ENCODE data around the gene IGFBP5. TPM values are rescaled to one million over a fixed set of nuclear protein-coding genes. Genes with fewer than 3 reads are reported as not detected.
A peak's percentile ranks its signal among the peaks of the same experiment; 100 is the strongest.

The IGFBP5 gene
- total RNA-seq, 2 donors from 2014 or later = 162 to 319 TPM

GRCh38 chr2:216715402-216715974, 20.1 kb upstream of the IGFBP5 start:
- H3K27ac ChIP-seq = no peak overlapping the region
- H3K4me3 ChIP-seq = no peak overlapping the region
- no peaks in the 10 kb centered on the region for H3K4me1 ChIP-seq (replicated peaks)
- intact Hi-C loops (cut with DNase I) = no loop called here
- no peaks in the 10 kb centered on the region for H3K36me3 ChIP-seq
- 61% methylated on average over 14 of the region's 14 CpGs for WGBS
- H3K9me3 ChIP-seq = no peaks in the 10 kb centered on the region
- no peak for DNase-seq (ENCODE audit: low spot score)
- no peak for TF ChIP-seq POLR2A (IDR thresholded peaks at IDR 0.05)
- no peak for TF ChIP-seq CTCF (IDR thresholded peaks at IDR 0.05)
- TF ChIP-seq POLR2AphosphoS5 (IDR thresholded peaks at IDR 0.05) = no peak
- H3K27me3 ChIP-seq (replicated peaks; ENCODE audit: insufficient read depth) = no peaks in the 10 kb centered on the region

GRCh38 chr2:216714376-216714775, 19.0 kb upstream of the IGFBP5 start:
- DNase-seq (ENCODE audit: low spot score) = no peak
- WGBS = 89% methylated on average over 3 of the region's 3 CpGs
- no peak overlapping the region for H3K4me3 ChIP-seq
- H3K4me1 ChIP-seq (replicated peaks) = no peaks in the 10 kb centered on the region
- no peaks in the 10 kb centered on the region for H3K9me3 ChIP-seq
- TF ChIP-seq CTCF (IDR thresholded peaks at IDR 0.05) (no peak), POLR2AphosphoS5 (IDR thresholded peaks at IDR 0.05) (no peak), POLR2A (IDR thresholded peaks at IDR 0.05) (no peak)
- no peaks in the 10 kb centered on the region for H3K27me3 ChIP-seq (replicated peaks; ENCODE audit: insufficient read depth)
- intact Hi-C loops (cut with DNase I) = no loop called here
- H3K36me3 ChIP-seq = no peaks in the 10 kb centered on the region
- no peak overlapping the region for H3K27ac ChIP-seq

- H3K9me3 ChIP-seq = no peaks in the 10 kb centered on the region
- H3K27me3 ChIP-seq (replicated peaks; ENCODE audit: insufficient read depth) = no peaks in the 10 kb centered on the region
- WGBS = 40% methylated on average over 8 of the region's 8 CpGs
- no peak overlapping the region for H3K4me3 ChIP-seq
- peak; percentile 62 for DNase-seq (ENCODE audit: low spot score)
- H3K4me1 ChIP-seq (replicated peaks) = no peaks in the 10 kb centered on the region
- H3K36me3 ChIP-seq = no peaks in the 10 kb centered on the region
- TF ChIP-seq POLR2AphosphoS5 (IDR thresholded peaks at IDR 0.05) (no peak), CTCF (IDR thresholded peaks at IDR 0.05) (no peak), POLR2A (IDR thresholded peaks at IDR 0.05) (no peak)
- intact Hi-C loops (cut with DNase I) = no loop called here
- H3K27ac ChIP-seq = no peak overlapping the region
Measured at GRCh38 chr2:216713691-216714336, 18.5 kb upstream of the IGFBP5 start.

DNA sequence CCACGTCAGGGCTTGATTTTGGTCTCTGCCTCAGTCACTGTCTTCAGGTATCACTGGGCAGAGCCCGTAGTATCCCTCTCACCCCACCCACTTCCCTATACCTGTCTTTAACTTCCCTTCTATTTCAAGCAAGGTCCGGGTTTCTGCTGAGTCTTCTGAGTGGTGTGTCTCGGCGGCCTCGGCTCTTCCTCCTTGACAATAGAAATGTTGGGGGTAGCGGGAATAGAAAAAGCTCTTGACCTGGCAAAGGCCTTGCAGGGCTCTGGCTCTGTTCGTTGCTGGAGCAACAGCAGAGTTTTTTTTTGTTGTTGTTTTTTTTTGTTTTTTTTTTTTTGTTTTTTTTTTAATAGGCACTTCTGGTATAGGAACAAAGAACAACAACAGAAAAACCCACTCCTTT, 16.0 kb upstream of the IGFBP5 start:
- WGBS = 79% methylated on average over 8 of the region's 8 CpGs

More for the DNA sequence above, 16.0 kb upstream of the IGFBP5 start:
- Histone ChIP-seq H3K9me3 (no peaks in the 10 kb centered on the region), H3K4me3 (no peak overlapping the region), H3K36me3 (no peaks in the 10 kb centered on the region), H3K27me3 (replicated peaks; ENCODE audit: insufficient read depth) (no peaks in the 10 kb centered on the region), H3K27ac (no peak overlapping the region), H3K4me1 (replicated peaks) (no peaks in the 10 kb centered on the region)
- intact Hi-C loops (cut with DNase I) = no loop called here
- no peak for DNase-seq (ENCODE audit: low spot score)
- TF ChIP-seq POLR2A (IDR thresholded peaks at IDR 0.05) = no peak
- TF ChIP-seq CTCF (IDR thresholded peaks at IDR 0.05) = no peak
- no peak for TF ChIP-seq POLR2AphosphoS5 (IDR thresholded peaks at IDR 0.05)
